Endothelial cell of umbilical vein (primary cell): ENCODE measurements around the gene CCDC120. TPM values are rescaled to one million over a fixed set of nuclear protein-coding genes. Genes with fewer than 3 reads are reported as not detected.

Experiments
- BruUV-seq: library from RNA; stranded (reverse); fragments of 400-500 nt; replicated peaks from 2 replicates; lab custom pipeline; 2021; lab: Mats Ljungman, UMichigan
- CTCF ChIA-PET: fragments of 300-600, 350-600 bp; sonication (Branson Sonifier 250); formaldehyde crosslinking; loops from one replicate; lab custom pipeline; 2021; ENCODE audit warnings: antibody characterized with exemption, inconsistent platforms; lab: Charles Lee
- POLR2A ChIA-PET: fragments of 300-600, 350-600 bp; sonication (Branson Sonifier 250); formaldehyde crosslinking; loops from one replicate; lab custom pipeline; 2021; ENCODE audit warnings: antibody characterized with exemption, inconsistent platforms; lab: Charles Lee
- DNase-seq: peaks from one replicate; pipeline ENCODE4 v3.0.0-alpha.2; 2011; ENCODE audit warnings: low read depth, low spot score
- FAIRE-seq: peaks from 2 replicates; lab custom pipeline; 2011; peaks lifted over from hg19 to GRCh38; lab: Jason Lieb, UNC
- H2AFZ ChIP-seq: 2 replicates; pipeline ENCODE4 v1.6.0; 2012; ENCODE audit warnings: low read depth, low read length, control low read depth, inconsistent platforms
- H3K27ac ChIP-seq: 2 replicates; pipeline ENCODE4 v1.5.1; 2011; ENCODE audit warnings: low read depth, mild to moderate bottlenecking, control low read depth, low read length, moderate library complexity; ENCODE audit not compliant: insufficient read depth
- H3K27me3 ChIP-seq, 2 experiments: 2 replicates each; pipeline versions ENCODE4 v1.6.0 to v1.6.1; 2011; ENCODE audit warnings: low read length in 2 of 2, mixed read lengths in 1 of 2; ENCODE audit not compliant: control insufficient read depth in 2 of 2, insufficient read depth in 2 of 2
- H3K36me3 ChIP-seq, 2 experiments: 2 replicates in 1 of 2; 3 replicates in 1 of 2; pipeline ENCODE4 v1.5.1; 2011; ENCODE audit warnings: low read length in 2 of 2, mild to moderate bottlenecking in 1 of 2, moderate library complexity in 1 of 2; ENCODE audit not compliant: control insufficient read depth in 2 of 2, insufficient read depth in 2 of 2; ENCODE audit errors: extremely low read depth in 1 of 2
- H3K4me1 ChIP-seq: 3 replicates; pipeline ENCODE4 v1.5.1; 2011; ENCODE audit warnings: mild to moderate bottlenecking, low read length; ENCODE audit not compliant: control insufficient read depth, insufficient read depth; ENCODE audit errors: extremely low read depth
- H3K4me2 ChIP-seq: 2 replicates; pipeline ENCODE4 v1.6.1; 2011; ENCODE audit warnings: low read length, control low read depth, mixed read lengths; ENCODE audit not compliant: insufficient read depth
- H3K4me3 ChIP-seq, 3 experiments: fragments of 200-600 bp in 1 of 3; sonication (generic), shearing (Covaris generic) in 1 of 3; replicated peaks in 1 of 3; 2 replicates each; pipeline ENCODE4 v1.5.1; 2011 to 2016; ENCODE audit warnings: control low read depth in 3 of 3, low read length in 3 of 3, mild to moderate bottlenecking in 2 of 3, inconsistent platforms in 1 of 3, low read depth in 1 of 3, moderate library complexity in 1 of 3; ENCODE audit not compliant: insufficient read depth in 1 of 3
- H3K79me2 ChIP-seq: 2 replicates; pipeline ENCODE4 v1.6.0; 2012; ENCODE audit warnings: low read length, inconsistent platforms; ENCODE audit not compliant: control insufficient read depth, insufficient read depth
- H3K9ac ChIP-seq: replicated peaks from 2 replicates; pipeline ENCODE3; 2011; ENCODE audit warnings: low read length, control low read depth; ENCODE audit not compliant: insufficient read depth; ENCODE audit errors: extremely low read depth
- H3K9me1 ChIP-seq: replicated peaks from 3 replicates; pipeline ENCODE4 v1.6.0; 2011; ENCODE audit warnings: mild to moderate bottlenecking, low read length; ENCODE audit not compliant: control insufficient read depth, insufficient read depth; ENCODE audit errors: extremely low read depth
- H3K9me3 ChIP-seq: replicated peaks from 2 replicates; pipeline ENCODE4 v1.5.1; 2012; ENCODE audit warnings: low read length, inconsistent platforms; ENCODE audit not compliant: control insufficient read depth, insufficient read depth
- H4K20me1 ChIP-seq: replicated peaks from 2 replicates; pipeline ENCODE3; 2011; ENCODE audit warnings: mild to moderate bottlenecking, low read length; ENCODE audit not compliant: control insufficient read depth, insufficient read depth; ENCODE audit errors: extremely low read depth
- CTCF ChIP-seq, 2 donors: IDR thresholded peaks; 1 replicate in 1 of 2; 2 replicates in 1 of 2; pipeline ENCODE4 v1.5.1; 2011; ENCODE audit warnings: low read length in 2 of 2, mild to moderate bottlenecking in 2 of 2, moderate library complexity in 2 of 2, control low read depth in 1 of 2, inconsistent platforms in 1 of 2, low read depth in 1 of 2; ENCODE audit not compliant: insufficient read depth in 1 of 2; ENCODE audit errors: extremely low read depth in 1 of 2
- EZH2 ChIP-seq: IDR thresholded peaks from 2 replicates; pipeline ENCODE4 v1.6.1; 2012; ENCODE audit warnings: borderline replicate concordance, low read depth, mild to moderate bottlenecking, moderate library complexity, low read length, inconsistent platforms; ENCODE audit not compliant: severe bottlenecking
- FOS ChIP-seq: IDR thresholded peaks from 2 replicates; pipeline ENCODE4 v1.6.1; 2011; ENCODE audit warnings: mild to moderate bottlenecking, low read length, moderate library complexity, borderline replicate concordance; ENCODE audit not compliant: insufficient read depth
- GATA2 ChIP-seq: IDR thresholded peaks from 2 replicates; pipeline ENCODE4 v1.7.0; 2011; ENCODE audit warnings: low read depth, mild to moderate bottlenecking, moderate library complexity, mixed read lengths, low read length; ENCODE audit not compliant: insufficient read length, insufficient read depth
- JUN ChIP-seq: IDR thresholded peaks from 2 replicates; pipeline ENCODE4 v1.6.1; 2011; ENCODE audit warnings: borderline replicate concordance, low read depth; ENCODE audit not compliant: insufficient read length, insufficient read depth
- MAX ChIP-seq: IDR thresholded peaks from 2 replicates; pipeline ENCODE4 v1.6.1; 2011; ENCODE audit not compliant: insufficient read depth, insufficient read length
- MYC ChIP-seq: IDR thresholded peaks from one replicate; pipeline ENCODE4 v1.6.1; 2011; ENCODE audit warnings: mild to moderate bottlenecking, low read depth, low read length
- POLR2A ChIP-seq: IDR thresholded peaks from 2 replicates; pipeline ENCODE4 v1.6.1; 2012; ENCODE audit warnings: low read depth, mild to moderate bottlenecking, control low read depth, low read length
- POLR2AphosphoS5 ChIP-seq: IDR thresholded peaks from 2 replicates; pipeline ENCODE4 v1.6.1; 2012; ENCODE audit warnings: low read depth, mild to moderate bottlenecking, control low read depth, low read length, moderate library complexity; ENCODE audit not compliant: insufficient read depth
- dilution Hi-C: fragments of 300-500 bp; cut with MboI; formaldehyde crosslinking; loops from one replicate; pipeline ENCODE4 v1.15.0; 2019; ENCODE audit warnings: low sequenced_read_pairs; ENCODE audit not compliant: extremely low pct_ligation_motif_present
- intact Hi-C: fragments of 100-400 bp; cut with micrococcal nuclease; formaldehyde crosslinking; loops from one replicate; pipeline ENCODE4 v1.10.0; 2022
- polyA plus RNA-seq, 4 experiments: library from polyadenylated mRNA; depleted of rRNA in 3 of 4; stranded (reverse) in 3 of 4; unstranded in 1 of 4; fragments of >200 nt; gene quantifications; 2 replicates each; pipeline versions ENCODE4 v1.2.1 to v1.2.3, GENCODE V29; 2011 to 2012; ENCODE audit warnings: missing spikeins in 1 of 4
- total RNA-seq: library from RNA; stranded (reverse); gene quantifications from 2 replicates; pipeline ENCODE4 v1.2.3, GENCODE V29; 2021

The CCDC120 gene
- total and polyA plus RNA-seq, 2 donors (not counting 3 experiments of a cell fraction or from before 2014, with no cell fraction given): 2.8 to 5.7 TPM

GRCh38 chrX:49043987-49044281 is 14.9 kb upstream of the CCDC120 start:
- Histone ChIP-seq H2AFZ (peak overlapping the region; percentile 67), H3K9me3 (no peaks in the 10 kb centered on the region), H3K4me2 (peak overlapping the region; percentile 28), H3K27ac (no peak overlapping the region), H3K79me2 (peaks cover 27% of the 10 kb centered on the region), H3K4me1 (peaks cover 31% of the 10 kb centered on the region), H3K9ac (peak overlapping the region; percentile 16), H3K27me3 (no peaks in the 10 kb centered on the region), H3K36me3 (peaks cover 0 to under 1% of the 10 kb centered on the region in 2 experiments), H3K9me1 (no peaks in the 10 kb centered on the region), H4K20me1 (no peaks in the 10 kb centered on the region), H3K4me3 (no peak overlapping the region)
- POLR2A ChIA-PET: interaction anchor here (0.6 to 1.4 kb wide), 3 partner anchors 9 to 50 kb away, joined by 3 to 5 read pairs (median 4); partner anchors contain the start of gene GRIPAP1
- FAIRE-seq: no peak
- dilution Hi-C loops (no loop called here), intact Hi-C loops (loop anchor here (1.0 to 5.0 kb wide), 9 partner anchors 28 to 243 kb away; partner anchors contain the start of gene MAGIX)
- BruUV-seq: no TSS peak
- no peak for TF ChIP-seq MAX
- no peak for TF ChIP-seq CTCF (IDR thresholded peaks at IDR 0.05; ENCODE audit: extremely low read depth in 1 of 2, insufficient read depth in 1 of 2, low read depth in 1 of 2, low read length in 2 of 2)
- TF ChIP-seq JUN: no peak
- TF ChIP-seq EZH2: no peak
- no peak for TF ChIP-seq FOS
- no peak for TF ChIP-seq GATA2
- no peak for TF ChIP-seq MYC
- no peak for TF ChIP-seq POLR2A
- no peak for TF ChIP-seq POLR2AphosphoS5
- no peak for DNase-seq
- CTCF ChIA-PET: interaction anchor here (1.0 to 3.3 kb wide), 5 partner anchors 12 to 72 kb away, joined by 3 to 17 read pairs (median 6); partner anchors contain the start of gene KCND1
